HG03175 (cell line): ENCODE data around the gene BRICD5.

Experiments used
- ATAC-seq: cut with Tn5 transposase; IDR thresholded peaks from one replicate; pipeline ENCODE4 v1.9.1; 2021; ENCODE audit warnings: mild to moderate bottlenecking, moderate library complexity; ENCODE audit not compliant: unreplicated experiment

Gene BRICD5

DNA sequence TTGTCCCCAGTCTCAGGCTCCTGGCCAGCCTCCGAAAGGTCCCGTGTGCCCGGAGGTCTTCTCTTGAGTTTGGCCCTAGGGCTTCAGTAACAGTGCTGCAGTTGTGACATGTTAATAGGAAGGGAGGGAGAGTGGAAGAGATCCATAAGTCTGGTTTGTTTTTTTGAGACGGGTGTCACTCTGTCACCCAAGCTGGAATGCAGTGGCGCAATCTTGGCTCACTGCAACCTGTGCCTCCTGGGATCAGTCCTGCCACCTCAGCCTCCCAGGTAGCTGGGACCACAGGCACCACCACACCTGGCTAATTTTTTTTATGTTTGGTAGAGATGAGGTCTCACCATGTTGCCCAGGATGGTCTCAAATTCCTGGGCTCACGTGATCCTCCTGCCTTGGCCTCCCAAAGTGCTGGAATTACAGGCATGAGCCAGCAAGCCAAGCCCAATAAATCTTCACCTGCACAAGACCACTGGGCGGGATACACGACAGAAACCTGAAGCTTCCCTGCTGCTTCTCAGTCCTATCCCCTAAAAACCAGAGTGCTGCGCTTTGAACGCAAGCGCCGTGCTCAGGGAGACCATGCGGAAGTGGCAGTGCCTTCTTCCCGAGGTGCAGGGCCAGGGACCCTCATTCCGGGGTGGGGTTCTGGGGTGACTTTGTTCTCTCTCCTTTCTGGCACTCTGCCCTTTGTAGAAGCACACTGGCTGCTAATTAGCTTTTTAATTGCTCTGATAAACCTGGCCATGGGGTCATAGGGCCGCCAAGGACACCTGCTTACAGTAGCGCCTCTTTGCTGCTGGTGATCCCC, 44.2 kb downstream of the BRICD5 start:
- ATAC-seq, result no peak

DNA sequence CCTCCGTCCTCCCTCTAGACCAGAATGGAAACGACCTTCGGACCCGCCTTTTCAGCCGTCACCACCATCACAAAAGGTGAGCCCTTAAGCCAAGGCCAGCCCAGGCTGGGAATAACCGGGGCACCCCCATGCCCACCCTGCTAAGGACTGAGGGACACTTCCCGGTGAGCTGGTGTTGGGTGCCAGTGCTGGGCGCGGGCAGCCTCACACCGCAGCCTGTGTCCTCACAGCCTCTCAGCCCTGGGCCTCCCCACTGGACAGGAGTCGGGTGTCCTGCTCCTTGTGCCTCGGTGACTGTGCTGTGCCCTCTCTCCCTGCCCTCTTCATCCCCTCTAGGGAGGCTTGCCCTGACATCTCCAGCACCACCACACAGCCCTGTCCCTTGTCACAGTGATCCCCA, 44.8 kb downstream of the BRICD5 start:
- ATAC-seq, result no peak

DNA sequence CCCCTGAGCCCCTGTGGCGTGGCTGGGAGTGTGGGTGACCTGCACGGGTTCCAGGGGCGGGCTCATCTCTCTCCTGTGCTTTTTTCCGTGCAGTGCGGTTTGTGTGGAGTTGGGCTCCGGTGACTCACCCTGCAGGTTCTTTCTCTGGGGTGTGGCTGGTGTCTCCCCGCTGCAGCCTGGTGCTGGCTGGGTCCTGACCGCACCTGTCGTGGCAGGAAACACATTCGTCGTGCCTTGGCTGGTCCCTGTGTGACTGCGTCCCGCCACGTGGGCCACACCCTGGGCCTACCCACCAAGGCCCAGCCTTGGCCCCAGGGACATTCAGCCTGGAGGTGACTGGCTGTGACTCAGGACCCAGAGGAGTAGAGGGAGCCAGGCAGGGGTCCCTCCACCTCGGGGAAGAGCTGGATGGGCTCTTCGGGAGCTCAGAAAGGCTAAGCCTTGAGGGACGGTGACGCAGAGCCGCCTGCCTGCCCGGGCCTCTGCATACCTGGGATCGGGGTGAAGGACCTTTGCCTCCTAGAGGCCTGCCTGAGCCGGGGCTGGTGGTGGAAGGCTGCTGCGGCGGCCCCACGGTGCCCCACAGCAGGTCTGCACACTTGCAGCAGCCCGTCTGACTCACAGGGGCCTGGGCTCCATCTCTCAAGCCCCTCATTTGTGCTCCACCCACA, 47.3 kb downstream of the BRICD5 start:
- ATAC-seq, result no peak

DNA sequence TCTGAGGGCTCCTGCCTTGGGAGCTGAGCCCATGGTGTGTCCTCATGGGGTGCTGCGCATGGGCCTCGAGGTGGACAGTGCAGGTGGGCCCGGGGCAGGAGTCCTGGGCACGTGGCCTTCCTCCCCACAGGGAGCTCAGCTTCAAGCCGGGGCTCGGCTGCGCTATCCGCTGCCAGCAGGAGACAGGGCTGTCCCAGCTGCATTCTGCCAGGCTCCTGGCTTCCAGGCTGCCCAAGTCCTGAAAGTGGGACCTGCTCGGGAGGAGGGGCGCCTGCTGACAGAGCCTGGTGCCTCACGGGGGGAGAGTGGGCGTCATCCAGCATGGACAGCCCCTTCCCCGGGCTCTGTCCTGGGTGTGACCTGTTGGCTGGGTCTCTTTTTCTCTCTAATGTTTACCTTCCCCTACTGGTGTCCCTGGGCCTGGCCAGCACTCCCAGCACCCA, 48.0 kb downstream of the BRICD5 start:
- no peak for ATAC-seq

DNA sequence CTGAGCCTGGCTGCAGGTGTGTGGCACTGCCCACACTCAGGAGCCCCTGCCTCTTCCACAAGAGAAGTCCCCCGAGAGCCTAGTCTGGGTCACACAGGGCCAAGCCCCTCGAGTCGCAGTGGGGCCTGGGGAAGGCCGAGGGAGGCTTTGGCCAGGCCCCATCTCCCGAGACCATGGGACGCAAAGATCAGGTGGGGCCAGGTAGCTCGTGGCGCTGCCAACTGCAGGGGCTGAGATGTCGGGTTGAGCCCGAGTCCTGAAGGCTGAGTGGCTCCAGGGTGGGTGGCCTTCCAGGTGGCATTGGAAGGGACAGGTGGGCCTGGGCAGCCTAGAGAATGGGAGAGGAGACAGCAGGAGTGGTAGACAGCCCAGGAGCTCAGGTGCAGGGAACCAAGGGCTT, 48.8 kb downstream of the BRICD5 start:
- ATAC-seq, result no peak

DNA sequence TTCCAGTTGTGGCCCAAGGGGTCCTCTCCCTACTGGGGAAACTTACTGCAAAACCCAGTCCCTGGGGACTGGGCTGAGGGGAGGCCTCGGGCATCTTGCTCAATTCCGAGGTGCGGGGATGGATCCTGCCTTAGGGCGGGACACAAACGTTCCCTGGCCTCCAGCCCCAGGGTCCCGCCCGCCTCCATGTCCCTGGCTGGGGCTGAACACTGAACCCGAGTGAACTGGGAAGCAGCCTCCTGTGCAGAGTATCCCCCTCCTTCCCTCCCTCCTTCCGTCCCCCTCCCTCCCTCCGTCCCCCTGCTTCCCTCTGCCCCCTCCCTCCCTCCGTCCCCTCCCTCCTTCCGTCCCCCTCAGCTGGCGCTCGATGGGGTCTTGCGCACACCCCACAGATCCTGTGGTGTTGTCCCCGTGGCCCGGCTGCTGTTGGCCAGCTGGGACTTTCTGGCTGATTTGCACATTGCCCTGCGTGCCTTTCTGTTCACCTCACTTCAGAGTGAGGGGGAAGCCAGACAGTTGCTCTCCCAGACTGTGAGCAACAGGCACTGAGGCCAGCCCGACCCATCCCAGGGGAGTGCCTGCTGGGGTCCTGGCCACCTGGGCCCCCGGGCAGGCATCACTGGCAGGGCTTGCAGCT, 49.6 kb downstream of the BRICD5 start:
- ATAC-seq, result no peak
